GM19452 (cell line): ENCODE results near the gene ENDOD1.
A peak's percentile ranks its signal among the peaks of the same experiment; 100 is the strongest.

Source experiments
- ATAC-seq: cut with Tn5 transposase; IDR thresholded peaks from one replicate; pipeline ENCODE4 v1.9.1; 2021; ENCODE audit not compliant: unreplicated experiment

Gene ENDOD1

GRCh38 chr11:95074792-95075563 lies 14.7 kb upstream of the ENDOD1 start:
- no peak for ATAC-seq

- peak; percentile 73 for ATAC-seq
Observed at GRCh38 chr11:95076416-95076815, 13.2 kb upstream of the ENDOD1 start.

GRCh38 chr11:95076981-95077380 lies 12.7 kb upstream of the ENDOD1 start:
- peak; percentile 11 for ATAC-seq

GRCh38 chr11:95078526-95078925 lies 11.1 kb upstream of the ENDOD1 start:
- ATAC-seq = no peak

GRCh38 chr11:95081010-95081409 lies 8.6 kb upstream of the ENDOD1 start:
- no peak for ATAC-seq

GRCh38 chr11:95081412-95081811 lies 8.2 kb upstream of the ENDOD1 start:
- no peak for ATAC-seq

GRCh38 chr11:95082576-95083001 lies 7.1 kb upstream of the ENDOD1 start:
- no peak for ATAC-seq

GRCh38 chr11:95084509-95084908 lies 5.1 kb upstream of the ENDOD1 start:
- ATAC-seq = peak; percentile 32

GRCh38 chr11:95085117-95085816 lies 4.4 kb upstream of the ENDOD1 start:
- no peak for ATAC-seq

- no peak for ATAC-seq
Observed at GRCh38 chr11:95086151-95086550, 3.5 kb upstream of the ENDOD1 start.

GRCh38 chr11:95086836-95087570 lies 2.6 kb upstream of the ENDOD1 start:
- ATAC-seq = no peak

- peak; percentile 57 for ATAC-seq
Observed at GRCh38 chr11:95088946-95089619, 563 bp upstream of the ENDOD1 start.

- no peak for ATAC-seq
Observed at GRCh38 chr11:95091663-95092180, 2.1 kb downstream of the ENDOD1 start.

- no peak for ATAC-seq
Observed at GRCh38 chr11:95092549-95093324, 3.1 kb downstream of the ENDOD1 start.

- ATAC-seq = no peak
Observed at GRCh38 chr11:95093548-95093947, 3.9 kb downstream of the ENDOD1 start.

GRCh38 chr11:95095858-95096587 lies 6.4 kb downstream of the ENDOD1 start:
- peak; percentile 81 for ATAC-seq

GRCh38 chr11:95097209-95097608 lies 7.6 kb downstream of the ENDOD1 start:
- no peak for ATAC-seq

GRCh38 chr11:95098826-95099225 lies 9.2 kb downstream of the ENDOD1 start:
- ATAC-seq = no peak

- no peak for ATAC-seq
Observed at GRCh38 chr11:95100191-95100648, 10.6 kb downstream of the ENDOD1 start.
